Retinal pigment epithelial cell (primary cell): ENCODE measurements around the gene C10orf90.
A peak's percentile ranks its signal among the peaks of the same experiment; 100 is the strongest.

Experiments
- DNase-seq: peaks from one replicate; pipeline ENCODE4 v3.0.0-alpha.2; 2010; ENCODE audit warnings: low read depth
- H3K4me3 ChIP-seq: 2 replicates; pipeline ENCODE4 v1.5.1; 2011; ENCODE audit warnings: mild to moderate bottlenecking, low read length, control low read depth, moderate library complexity
- TF ChIP-seq, protein P1 (sequence below): conservative IDR thresholded peaks from 2 replicates; pipeline ENCODE4 v1.5.1; 2011; ENCODE audit warnings: low read depth, low read length, control low read depth, inconsistent platforms

C10orf90 gene

GRCh38 chr10:126638542-126638941, 32.0 kb downstream of the C10orf90 start:
- DNase-seq = no peak
- TF ChIP-seq, protein P1, sequence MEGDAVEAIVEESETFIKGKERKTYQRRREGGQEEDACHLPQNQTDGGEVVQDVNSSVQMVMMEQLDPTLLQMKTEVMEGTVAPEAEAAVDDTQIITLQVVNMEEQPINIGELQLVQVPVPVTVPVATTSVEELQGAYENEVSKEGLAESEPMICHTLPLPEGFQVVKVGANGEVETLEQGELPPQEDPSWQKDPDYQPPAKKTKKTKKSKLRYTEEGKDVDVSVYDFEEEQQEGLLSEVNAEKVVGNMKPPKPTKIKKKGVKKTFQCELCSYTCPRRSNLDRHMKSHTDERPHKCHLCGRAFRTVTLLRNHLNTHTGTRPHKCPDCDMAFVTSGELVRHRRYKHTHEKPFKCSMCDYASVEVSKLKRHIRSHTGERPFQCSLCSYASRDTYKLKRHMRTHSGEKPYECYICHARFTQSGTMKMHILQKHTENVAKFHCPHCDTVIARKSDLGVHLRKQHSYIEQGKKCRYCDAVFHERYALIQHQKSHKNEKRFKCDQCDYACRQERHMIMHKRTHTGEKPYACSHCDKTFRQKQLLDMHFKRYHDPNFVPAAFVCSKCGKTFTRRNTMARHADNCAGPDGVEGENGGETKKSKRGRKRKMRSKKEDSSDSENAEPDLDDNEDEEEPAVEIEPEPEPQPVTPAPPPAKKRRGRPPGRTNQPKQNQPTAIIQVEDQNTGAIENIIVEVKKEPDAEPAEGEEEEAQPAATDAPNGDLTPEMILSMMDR = no peak
- no peak overlapping the region for H3K4me3 ChIP-seq

- TF ChIP-seq, protein P1 = no peak
- DNase-seq = no peak
- H3K4me3 ChIP-seq = no peak overlapping the region
Observed at GRCh38 chr10:126637501-126637900, 33.0 kb downstream of the C10orf90 start.

GRCh38 chr10:126634911-126635310, 35.6 kb downstream of the C10orf90 start:
- H3K4me3 ChIP-seq = no peak overlapping the region
- TF ChIP-seq, protein P1 = no peak
- peak; percentile 62 for DNase-seq

DNA sequence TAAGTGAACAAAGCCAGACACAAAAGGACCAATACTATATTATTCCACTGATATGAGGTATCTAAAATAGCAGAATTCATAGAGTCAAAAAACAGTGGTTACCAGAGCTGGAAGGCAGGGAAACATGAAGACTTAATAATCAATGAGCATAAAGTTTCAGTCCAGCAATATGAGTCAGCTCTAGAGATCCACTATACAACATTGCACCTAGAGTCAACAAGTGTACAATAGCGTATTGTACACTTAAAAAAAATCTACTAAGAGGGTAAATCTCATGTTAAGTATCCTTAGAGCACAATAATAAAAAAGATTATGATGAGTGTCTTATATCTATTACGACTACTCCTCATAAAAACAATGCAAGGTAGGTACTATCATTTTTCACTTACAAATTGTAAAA, 36.1 kb downstream of the C10orf90 start:
- TF ChIP-seq, protein P1 = no peak
- H3K4me3 ChIP-seq = no peak overlapping the region
- DNase-seq = no peak

DNA sequence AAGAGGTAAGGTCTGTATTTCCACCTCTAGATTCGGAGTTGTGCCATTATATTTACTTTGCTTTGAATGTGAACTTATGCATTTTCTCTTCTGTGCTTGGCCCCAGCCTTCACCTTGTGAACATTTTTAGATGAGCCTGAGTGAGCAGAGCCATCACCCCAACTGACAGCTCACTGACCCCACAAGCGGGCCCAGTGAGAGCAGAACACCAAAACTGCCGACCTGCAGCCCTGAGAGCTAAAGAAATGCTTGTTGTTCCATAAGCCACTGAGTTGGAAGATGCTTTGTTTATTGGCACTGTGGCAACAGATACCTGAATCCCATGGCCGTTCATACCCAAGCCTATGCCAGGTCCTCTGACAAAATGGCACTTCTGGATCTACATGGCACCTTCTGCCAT, 37.8 kb downstream of the C10orf90 start:
- no peak overlapping the region for H3K4me3 ChIP-seq
- no peak for DNase-seq
- TF ChIP-seq, protein P1 = no peak

GRCh38 chr10:126629925-126630624, 40.4 kb downstream of the C10orf90 start:
- H3K4me3 ChIP-seq = no peak overlapping the region
- no peak for DNase-seq
- TF ChIP-seq, protein P1 = no peak

GRCh38 chr10:126628746-126629145, 41.7 kb downstream of the C10orf90 start:
- H3K4me3 ChIP-seq = no peak overlapping the region
- TF ChIP-seq, protein P1 = no peak
- no peak for DNase-seq
